Ovary (tissue), 1 donor: Measurements from ENCODE around the gene TCEAL7.

Experiments
- EP300 ChIP-seq: sonication (generic); formaldehyde crosslinking; IDR thresholded peaks from one replicate; pipeline ENCODE4 v1.6.1; 2017; ENCODE audit warnings: antibody characterized with exemption
- POLR2A ChIP-seq: fragments of 450-650 bp; IDR thresholded peaks from one replicate; pipeline ENCODE4 v1.6.1; 2017; ENCODE audit warnings: antibody characterized with exemption, mild to moderate bottlenecking, moderate library complexity

DNA sequence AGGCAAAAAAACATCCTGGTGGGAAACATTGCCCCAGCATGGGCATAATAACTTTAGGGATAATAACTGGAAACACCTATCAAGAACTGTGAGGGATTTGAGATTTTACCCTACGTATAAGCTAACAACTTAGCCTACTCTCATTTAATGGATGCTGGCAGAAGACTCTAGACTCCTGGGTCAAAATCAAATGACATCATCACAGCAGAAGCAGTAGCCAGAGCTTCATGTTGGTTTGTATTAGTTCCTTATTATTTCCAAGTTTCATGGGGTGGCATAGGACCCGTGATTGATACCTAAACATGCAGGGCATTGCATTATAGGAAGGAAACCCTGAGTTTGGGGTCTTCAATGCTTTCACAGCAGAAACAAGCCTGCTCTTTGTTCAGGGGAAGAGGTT, 30.9 kb downstream of the TCEAL7 start:
- TF ChIP-seq POLR2A = no peak
- no peak for TF ChIP-seq EP300
